GM19467 (cell line): Measurements from ENCODE around the gene TARS2.

Experiments used
- ATAC-seq: cut with Tn5 transposase; IDR thresholded peaks from one replicate; pipeline ENCODE4 v1.9.1; 2021; ENCODE audit warnings: mild to moderate bottlenecking, moderate library complexity; ENCODE audit not compliant: unreplicated experiment

Gene TARS2

GRCh38 chr1:150536836-150537731, 49.9 kb downstream of the TARS2 start:
- no peak for ATAC-seq

DNA sequence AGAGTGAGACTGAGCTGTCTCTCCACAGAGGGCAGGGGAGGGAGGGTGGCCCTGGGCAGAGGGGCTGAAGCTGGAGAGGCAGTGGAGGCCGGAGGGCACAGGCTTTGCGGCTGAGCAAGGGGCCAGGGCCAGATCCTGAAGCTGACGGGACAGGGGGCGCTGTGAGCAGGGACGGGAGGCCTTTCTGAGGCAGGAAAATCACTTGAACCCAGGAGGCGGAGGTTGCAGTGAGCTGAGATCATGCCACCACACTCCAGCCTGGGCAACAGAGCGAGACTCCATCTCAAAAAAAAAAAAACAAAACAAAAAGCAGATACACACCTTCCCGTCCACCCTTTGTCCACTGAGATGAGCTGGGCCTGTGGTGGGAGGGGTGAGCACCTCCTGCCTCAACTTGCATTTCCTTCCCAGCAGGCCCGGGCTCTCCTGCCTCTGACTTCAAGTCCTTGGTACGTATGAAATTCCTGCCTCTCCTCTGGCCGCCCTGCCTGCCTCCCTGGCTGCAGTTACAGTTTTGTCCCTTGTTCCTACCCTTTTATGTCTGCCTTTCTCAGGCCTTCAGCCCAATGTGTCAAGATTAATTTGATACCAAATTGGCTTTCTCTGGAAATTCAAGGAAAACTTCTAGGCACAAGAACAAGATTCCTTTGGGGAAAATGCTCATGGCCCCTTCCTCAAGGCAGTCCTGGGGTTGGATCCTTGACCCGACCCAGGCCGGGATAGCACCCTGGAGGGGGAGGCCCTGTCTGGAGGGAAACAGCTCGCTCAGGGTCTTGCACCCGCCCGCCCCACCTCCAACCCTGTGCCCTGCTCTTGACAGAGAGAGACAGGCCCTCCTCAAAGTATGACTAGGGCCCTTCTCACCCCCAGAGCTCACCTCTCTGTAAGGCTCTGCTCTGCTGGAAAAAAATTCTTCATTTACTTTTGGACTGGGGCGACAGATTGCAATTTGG, 50.8 kb downstream of the TARS2 start:
- no peak for ATAC-seq

GRCh38 chr1:150543500-150544143, 56.4 kb downstream of the TARS2 start:
- no peak for ATAC-seq

GRCh38 chr1:150544204-150544603, 57.0 kb downstream of the TARS2 start:
- ATAC-seq, result no peak

GRCh38 chr1:150545486-150546032, 58.3 kb downstream of the TARS2 start:
- no peak for ATAC-seq

DNA sequence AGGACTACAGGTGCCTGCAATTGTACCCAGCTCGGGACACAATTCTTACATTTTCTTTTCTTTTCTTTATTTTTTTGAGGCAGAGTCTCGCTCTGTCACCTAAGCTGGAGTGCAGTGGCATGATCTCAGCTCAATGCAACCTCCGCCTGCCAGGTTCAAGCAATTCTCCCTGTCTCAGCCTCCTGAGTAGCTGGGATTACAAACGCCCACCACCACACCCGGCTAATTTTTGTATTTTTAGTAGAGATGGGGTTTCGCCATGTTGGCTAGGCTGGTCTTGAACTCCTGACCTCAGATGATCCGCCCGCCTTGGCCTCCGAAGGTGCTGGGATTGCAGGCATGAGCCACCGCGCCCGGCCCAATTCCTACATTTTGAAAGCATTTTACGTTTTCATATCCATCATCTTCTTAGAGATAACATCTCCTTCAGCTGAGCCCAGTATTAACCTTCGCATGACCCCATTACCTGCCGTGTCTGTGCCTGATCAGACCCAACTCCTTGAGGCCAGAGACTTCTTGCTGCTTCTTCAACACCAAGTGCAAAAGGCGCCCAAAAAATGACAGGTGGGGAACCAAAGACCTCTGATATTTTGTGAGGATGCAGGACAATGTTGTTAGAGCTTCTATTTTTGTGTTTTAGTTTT, 59.2 kb downstream of the TARS2 start:
- ATAC-seq, result no peak

DNA sequence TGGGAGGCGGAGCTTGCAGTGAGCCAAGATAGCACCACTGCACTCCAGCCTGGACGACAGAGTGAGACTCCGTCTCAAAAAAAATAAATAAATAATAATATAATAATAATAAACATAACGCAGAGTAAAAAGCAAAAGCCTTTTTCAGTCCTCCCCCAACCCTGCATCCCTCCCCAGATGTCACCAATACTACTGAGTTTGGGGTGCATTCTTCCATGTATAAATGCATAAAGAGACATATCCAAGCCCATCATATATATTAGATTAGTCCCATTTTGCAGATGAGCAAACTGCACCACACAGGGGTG, 61.1 kb downstream of the TARS2 start:
- ATAC-seq, result no peak

DNA sequence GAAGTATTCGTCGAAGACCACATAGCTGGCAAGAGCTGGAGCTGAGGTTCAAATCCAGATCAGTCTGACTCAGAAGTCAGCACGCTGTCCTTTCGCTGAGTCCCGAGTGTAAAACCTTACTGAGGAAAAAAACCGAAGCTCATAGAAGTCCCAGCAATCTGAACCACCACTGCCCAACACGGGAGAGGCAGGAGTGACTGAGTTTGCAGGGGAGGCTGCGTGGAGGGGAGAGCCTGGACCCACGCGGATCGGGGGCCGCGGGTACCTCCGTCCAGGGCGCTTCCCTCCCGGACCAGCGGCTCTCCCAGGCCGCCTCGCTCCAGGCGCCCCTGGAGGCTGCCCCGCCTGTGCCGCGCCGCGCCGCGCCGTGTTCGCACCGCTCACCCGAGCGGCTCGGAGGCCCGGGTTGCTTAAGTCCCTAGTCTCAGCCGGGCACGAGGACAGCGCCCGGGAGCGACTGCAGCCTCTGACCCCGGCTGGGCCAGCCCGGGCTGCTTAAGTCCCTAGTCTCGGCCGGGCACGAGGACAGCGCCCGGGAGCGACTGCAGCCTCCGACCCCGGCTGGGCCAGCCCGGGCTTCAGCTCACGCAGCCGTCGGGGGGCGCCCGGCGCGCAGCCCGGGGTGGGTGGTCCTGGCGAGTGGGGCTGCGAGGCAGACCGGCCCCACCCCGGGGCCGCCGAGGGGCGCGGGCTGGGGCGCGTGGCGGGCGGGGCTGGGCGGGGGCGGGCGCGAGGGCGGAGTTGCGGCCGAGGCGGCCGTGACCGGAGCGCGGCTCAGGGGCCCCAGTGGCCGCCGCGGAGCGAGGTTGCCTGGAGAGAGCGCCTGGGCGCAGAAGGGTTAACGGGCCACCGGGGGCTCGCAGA, 61.6 kb downstream of the TARS2 start, which contains the start of gene ADAMTSL4:
Gene ADAMTSL4, plus strand, starts transcription at position 777 of the 864 bp plus-strand sequence. CDS start 2,881 bp downstream, outside the sequence.
- no peak for ATAC-seq

DNA sequence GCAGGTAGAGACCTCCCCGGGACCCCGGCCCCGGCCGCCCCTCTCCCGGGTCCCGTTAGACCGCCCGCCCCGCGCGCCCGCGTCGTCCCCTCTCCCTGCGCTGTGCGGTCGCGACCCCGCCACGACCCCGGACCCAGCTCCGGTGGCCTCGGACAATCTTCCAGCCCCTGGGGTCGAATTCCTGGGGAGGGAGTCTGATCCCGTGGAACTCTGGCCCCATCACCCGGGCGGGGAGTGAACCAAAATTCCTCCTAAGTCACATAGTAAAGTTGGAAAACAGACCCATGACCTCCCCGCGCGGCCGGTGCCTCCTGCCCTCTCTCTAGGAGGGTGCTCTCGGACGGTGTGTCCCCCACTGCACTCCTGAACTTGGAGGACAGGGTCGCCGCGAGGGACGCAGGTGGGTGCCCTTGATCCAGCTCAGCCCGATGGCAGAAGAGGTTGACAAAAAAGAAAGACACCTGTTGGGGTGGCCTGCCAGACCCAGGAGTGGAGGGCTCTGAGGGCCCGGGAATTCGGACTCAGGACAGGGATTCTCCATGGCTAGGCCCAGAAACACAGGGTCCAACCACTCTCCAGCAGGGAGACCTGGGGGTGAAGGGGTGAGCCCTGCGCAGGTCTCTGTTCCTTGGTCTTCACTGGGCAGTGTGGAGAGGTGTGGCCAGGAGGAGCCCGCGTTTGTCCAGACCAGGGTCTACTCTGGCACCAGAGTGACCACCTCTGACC, 62.4 kb downstream of the TARS2 start:
- ATAC-seq, result no peak

GRCh38 chr1:150550222-150551050, 63.2 kb downstream of the TARS2 start:
- ATAC-seq, result no peak

DNA sequence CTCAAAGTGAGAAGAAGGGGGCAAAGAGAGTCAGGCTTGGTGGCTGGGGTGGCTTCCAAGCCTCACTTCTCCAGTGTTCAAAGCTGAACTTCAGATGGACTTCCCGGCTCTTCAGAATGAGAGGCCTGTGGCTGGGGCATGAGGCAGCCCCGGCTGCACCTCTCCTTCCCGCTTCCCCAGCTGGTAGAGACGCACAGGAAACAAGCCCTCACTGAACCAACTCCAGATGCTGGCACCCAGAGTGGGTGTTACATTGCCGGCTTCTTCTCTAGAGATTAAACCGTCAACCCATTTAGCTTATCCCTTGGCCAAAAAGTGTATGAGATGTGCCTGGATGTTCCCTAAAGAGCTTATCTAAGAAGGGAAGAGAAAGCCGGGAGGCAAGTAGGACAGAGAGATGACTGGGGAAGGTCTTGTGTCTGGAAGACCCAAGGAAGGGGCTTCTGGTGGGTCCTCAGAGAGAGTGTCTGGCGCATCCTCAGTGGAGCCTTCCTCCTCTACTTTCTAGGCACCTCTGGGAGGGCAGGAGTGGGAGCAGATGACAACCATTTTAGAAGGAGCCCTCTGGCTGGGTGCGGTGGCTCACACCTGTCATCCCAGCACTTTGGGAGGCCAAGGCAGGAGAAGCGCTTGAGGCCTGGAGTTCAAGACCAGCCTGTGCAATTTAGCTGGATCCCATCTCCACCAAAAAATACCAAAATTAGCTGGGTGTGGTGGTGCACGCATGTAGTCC, 64.0 kb downstream of the TARS2 start:
- ATAC-seq, result no peak

DNA sequence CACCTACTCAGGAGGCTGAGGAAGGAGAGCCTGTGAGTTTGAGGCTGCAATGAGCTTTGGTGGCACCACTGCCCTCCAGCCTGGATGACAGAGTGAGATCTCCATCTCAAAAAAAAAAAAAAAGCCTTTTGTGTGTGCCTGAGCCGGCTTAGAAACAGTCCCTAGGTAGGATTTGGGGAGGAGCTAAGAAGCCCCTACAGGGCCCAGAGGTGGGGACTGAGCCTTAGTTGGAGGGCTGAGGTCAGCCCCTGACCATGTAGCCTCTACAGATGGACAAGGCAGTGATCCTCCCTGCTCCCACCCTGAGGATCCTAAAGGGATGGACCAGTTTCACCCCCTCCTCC, 64.5 kb downstream of the TARS2 start:
- ATAC-seq, result no peak

DNA sequence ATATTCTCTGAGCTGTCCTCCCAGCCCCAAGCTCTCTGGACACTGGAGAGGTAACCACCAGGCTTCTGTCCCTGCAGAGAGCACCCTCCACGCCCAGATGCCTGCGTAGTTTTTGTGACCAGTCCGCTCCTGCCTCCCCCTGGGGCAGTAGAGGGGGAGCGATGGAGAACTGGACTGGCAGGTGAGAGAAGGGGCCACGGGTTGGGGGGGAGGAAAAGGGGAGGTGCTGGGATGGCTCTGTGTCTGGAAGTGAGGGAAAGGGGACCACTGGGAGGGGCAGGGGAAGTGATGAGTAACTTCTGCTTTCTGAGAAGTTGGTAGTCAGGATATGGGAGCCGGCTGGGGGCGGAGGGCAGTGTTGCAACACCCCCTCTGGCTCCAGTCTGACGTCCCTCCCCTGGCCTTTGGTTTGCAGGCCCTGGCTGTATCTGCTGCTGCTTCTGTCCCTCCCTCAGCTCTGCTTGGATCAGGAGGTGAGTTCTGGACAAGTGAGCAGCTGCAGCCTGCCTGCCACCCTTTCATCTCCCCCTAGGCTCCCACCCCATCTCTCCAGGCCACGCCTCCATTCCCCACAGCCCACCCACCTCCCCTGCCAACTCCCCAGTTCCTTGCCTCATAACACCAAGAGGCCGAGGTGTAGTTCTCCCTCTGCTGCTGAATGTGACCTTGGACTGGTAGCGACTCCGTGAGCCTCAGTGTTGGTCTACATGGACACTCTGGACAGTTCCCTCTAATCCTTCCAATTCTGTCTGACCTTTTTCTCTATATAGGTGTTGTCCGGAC, 65.1 kb downstream of the TARS2 start:
- no peak for ATAC-seq

GRCh38 chr1:150552911-150553289, 65.7 kb downstream of the TARS2 start:
- ATAC-seq, result no peak

DNA sequence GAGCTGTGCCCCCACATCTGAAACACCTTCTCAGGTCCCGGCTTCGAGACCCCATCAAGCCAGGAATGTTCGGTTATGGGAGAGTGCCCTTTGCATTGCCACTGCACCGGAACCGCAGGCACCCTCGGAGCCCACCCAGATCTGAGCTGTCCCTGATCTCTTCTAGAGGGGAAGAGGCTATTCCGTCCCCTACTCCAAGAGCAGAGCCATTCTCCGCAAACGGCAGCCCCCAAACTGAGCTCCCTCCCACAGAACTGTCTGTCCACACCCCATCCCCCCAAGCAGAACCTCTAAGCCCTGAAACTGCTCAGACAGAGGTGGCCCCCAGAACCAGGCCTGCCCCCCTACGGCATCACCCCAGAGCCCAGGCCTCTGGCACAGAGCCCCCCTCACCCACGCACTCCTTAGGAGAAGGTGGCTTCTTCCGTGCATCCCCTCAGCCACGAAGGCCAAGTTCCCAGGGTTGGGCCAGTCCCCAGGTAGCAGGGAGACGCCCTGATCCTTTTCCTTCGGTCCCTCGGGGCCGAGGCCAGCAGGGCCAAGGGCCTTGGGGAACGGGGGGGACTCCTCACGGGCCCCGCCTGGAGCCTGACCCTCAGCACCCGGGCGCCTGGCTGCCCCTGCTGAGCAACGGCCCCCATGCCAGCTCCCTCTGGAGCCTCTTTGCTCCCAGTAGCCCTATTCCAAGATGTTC, 66.3 kb downstream of the TARS2 start:
- ATAC-seq, result no peak

DNA sequence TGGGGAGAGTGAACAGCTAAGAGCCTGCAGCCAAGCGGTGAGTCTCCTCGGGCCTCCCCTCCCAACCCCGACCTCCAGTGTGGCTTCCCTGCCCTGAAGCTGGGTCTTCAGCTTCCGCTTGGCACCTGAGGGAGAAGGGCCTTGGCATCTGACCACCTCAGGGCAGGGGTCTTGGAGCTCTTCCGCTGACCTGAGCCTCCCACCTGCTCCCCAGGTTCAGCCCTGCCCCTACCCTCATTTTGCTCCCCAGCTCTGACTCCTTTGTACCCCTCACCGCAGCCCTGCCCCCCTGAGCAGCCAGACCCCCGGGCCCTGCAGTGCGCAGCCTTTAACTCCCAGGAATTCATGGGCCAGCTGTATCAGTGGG, 66.8 kb downstream of the TARS2 start:
- no peak for ATAC-seq
